ENCODE data around the gene IFTAP. TPM values are rescaled to one million over a fixed set of nuclear protein-coding genes. Genes with fewer than 3 reads are reported as not detected.

The IFTAP gene
- total RNA-seq, 1 donor from 2014 or later = 16.3 TPM

Other genes with a start within 250 kb of the IFTAP start
- 7.1 and 9.7 TPM in 2 replicates for gene TRAF6, start 84.2 kb upstream of the IFTAP start, total RNA-seq
- gene RAG1, start 26.5 kb upstream of the IFTAP start, total RNA-seq = 1.0 and 1.1 TPM in 2 replicates
- not detected in 2 replicates for gene RAG2, start 3.7 kb downstream of the IFTAP start, total RNA-seq

Measured in dermis microvascular lymphatic vessel endothelial cell (primary cell).